ENCODE results near the gene ENTREP1. TPM values are rescaled to one million over a fixed set of nuclear protein-coding genes. Genes with fewer than 3 reads are reported as not detected.

The ENTREP1 gene
- total RNA-seq, 2 experiments from 2014 or later = 0.08 to 0.14 TPM

DNA sequence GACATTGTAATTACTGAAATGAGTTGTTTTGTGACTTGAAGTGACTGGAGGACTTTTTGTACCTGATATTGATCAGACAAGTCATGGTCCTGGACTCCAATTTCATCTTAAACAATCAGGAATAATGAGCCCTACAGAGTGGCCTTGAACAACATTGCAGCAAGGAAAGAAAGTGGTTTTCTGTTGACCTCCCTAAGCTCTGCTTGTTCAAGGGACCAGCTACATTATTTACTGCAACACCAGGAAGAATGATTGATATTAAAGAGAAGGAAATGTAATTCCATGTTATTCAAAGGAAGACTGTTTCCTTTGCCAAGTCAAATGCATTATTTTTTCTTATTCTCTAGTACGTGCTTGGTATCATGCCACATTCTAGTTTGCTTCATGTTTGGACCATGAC is 22.6 kb downstream of the ENTREP1 start:
- TF ChIP-seq, protein P1, sequence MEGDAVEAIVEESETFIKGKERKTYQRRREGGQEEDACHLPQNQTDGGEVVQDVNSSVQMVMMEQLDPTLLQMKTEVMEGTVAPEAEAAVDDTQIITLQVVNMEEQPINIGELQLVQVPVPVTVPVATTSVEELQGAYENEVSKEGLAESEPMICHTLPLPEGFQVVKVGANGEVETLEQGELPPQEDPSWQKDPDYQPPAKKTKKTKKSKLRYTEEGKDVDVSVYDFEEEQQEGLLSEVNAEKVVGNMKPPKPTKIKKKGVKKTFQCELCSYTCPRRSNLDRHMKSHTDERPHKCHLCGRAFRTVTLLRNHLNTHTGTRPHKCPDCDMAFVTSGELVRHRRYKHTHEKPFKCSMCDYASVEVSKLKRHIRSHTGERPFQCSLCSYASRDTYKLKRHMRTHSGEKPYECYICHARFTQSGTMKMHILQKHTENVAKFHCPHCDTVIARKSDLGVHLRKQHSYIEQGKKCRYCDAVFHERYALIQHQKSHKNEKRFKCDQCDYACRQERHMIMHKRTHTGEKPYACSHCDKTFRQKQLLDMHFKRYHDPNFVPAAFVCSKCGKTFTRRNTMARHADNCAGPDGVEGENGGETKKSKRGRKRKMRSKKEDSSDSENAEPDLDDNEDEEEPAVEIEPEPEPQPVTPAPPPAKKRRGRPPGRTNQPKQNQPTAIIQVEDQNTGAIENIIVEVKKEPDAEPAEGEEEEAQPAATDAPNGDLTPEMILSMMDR (IDR thresholded peaks at IDR 0.05) = no peak
- CTCF ChIA-PET = interaction anchor here (0.6 kb wide), 1 partner anchor 38 kb away, joined by 6 read pairs; no protein-coding TSS in a partner anchor
- H3K27me3 Mint-ChIP-seq = peaks cover 14% of the 10 kb centered on the region
- no peaks in the 10 kb centered on the region for H3K4me1 Mint-ChIP-seq (ENCODE audit: low read depth)
- DNase-seq (no peak), ATAC-seq (ENCODE audit: poor library complexity) (no peak)
- no peaks in the 10 kb centered on the region for H3K9me3 Mint-ChIP-seq
- POLR2A ChIA-PET = no interaction called here
- H3K27ac ChIP-seq (ENCODE audit: low read depth in 1 of 2, low read length in 2 of 2) = no peak overlapping the region
- no peaks in the 10 kb centered on the region for H3K36me3 ChIP-seq (ENCODE audit: insufficient read depth, low read length)
- intact Hi-C loops (cut with DNase I, micrococcal nuclease) = no loop called here
- no peaks in the 10 kb centered on the region for H3K27me3 ChIP-seq (ENCODE audit: control insufficient read depth in 1 of 2, insufficient read depth in 2 of 2, low read length in 2 of 2)
- no peaks in the 10 kb centered on the region for H3K4me1 ChIP-seq (ENCODE audit: insufficient read depth, low read length)
- no peaks in the 10 kb centered on the region for H3K36me3 Mint-ChIP-seq (ENCODE audit: low read depth)
- H3K4me3 Mint-ChIP-seq = no peak overlapping the region
- no peak overlapping the region for H3K4me3 ChIP-seq (ENCODE audit: low read length)
- H3K9me3 ChIP-seq (ENCODE audit: control insufficient read depth in 1 of 2, insufficient read depth in 1 of 2, low read length in 2 of 2) = no peaks in the 10 kb centered on the region
- no peak overlapping the region for H3K27ac Mint-ChIP-seq

DNA sequence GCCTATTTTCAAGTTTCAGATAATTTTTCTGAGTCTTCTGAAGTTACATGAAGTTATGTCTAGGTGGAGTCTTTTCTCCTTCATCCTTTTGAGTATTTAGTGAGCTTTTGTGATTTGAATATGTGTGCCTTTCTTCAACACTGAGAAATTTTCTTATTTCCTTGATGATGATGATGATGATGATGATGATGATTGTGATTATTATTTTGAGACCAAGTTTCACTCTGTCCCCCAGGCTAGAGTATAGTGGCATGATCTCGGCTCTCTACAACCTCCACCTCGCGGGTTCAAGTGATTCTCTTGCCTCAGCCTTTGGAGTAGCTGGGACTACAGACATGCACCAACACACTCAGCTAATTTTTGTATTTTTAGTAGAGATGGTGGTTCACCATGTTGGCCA is 26.2 kb downstream of the ENTREP1 start:
- Histone ChIP-seq H3K4me3 (ENCODE audit: low read length) (no peak overlapping the region), H3K27ac (ENCODE audit: low read depth in 1 of 2, low read length in 2 of 2) (no peak overlapping the region), H3K4me1 (ENCODE audit: insufficient read depth, low read length) (no peaks in the 10 kb centered on the region), H3K36me3 (ENCODE audit: insufficient read depth, low read length) (no peaks in the 10 kb centered on the region), H3K27me3 (ENCODE audit: control insufficient read depth in 1 of 2, insufficient read depth in 2 of 2, low read length in 2 of 2) (no peaks in the 10 kb centered on the region), H3K9me3 (ENCODE audit: control insufficient read depth in 1 of 2, insufficient read depth in 1 of 2, low read length in 2 of 2) (no peaks in the 10 kb centered on the region)
- no peaks in the 10 kb centered on the region for H3K4me1 Mint-ChIP-seq (ENCODE audit: low read depth)
- no peak overlapping the region for H3K4me3 Mint-ChIP-seq
- H3K9me3 Mint-ChIP-seq = no peaks in the 10 kb centered on the region
- TF ChIP-seq, protein P1 (IDR thresholded peaks at IDR 0.05) = no peak
- intact Hi-C loops (cut with DNase I, micrococcal nuclease) = no loop called here
- H3K36me3 Mint-ChIP-seq (ENCODE audit: low read depth) = no peaks in the 10 kb centered on the region
- no peak for ATAC-seq (ENCODE audit: poor library complexity)
- POLR2A ChIA-PET = no interaction called here
- no peak for DNase-seq
- CTCF ChIA-PET = interaction anchor here (0.7 kb wide), 1 partner anchor 71 kb away, joined by 3 read pairs; no protein-coding TSS in a partner anchor
- no peak overlapping the region for H3K27ac Mint-ChIP-seq
- peaks cover 26% of the 10 kb centered on the region for H3K27me3 Mint-ChIP-seq

DNA sequence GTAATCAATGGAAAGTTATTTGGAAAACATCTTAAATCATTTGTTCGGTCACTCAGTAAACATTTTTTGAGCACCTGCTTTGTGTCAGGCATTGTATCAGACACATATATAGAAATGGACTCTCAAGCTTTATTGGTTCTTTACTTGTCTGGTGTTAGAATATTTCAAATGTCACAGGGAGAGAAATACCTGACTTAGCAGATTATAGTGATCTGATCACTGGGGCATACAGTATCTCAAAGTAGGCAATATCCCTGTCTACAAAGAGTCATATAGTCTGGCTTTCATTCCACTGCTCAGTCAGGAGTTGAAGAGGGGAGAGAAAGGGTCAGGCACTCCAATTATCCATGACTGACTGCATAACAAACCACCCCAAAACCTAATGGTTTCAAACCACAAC is 30.2 kb downstream of the ENTREP1 start:
- no peaks in the 10 kb centered on the region for H3K36me3 Mint-ChIP-seq (ENCODE audit: low read depth)

More for the DNA sequence above, 30.2 kb downstream of the ENTREP1 start:
- Mint-ChIP-seq H3K4me1 (ENCODE audit: low read depth) (no peaks in the 10 kb centered on the region), H3K27ac (no peak overlapping the region), H3K9me3 (no peaks in the 10 kb centered on the region), H3K27me3 (peaks cover 31% of the 10 kb centered on the region), H3K4me3 (no peak overlapping the region)
- Histone ChIP-seq H3K27ac (ENCODE audit: low read depth in 1 of 2, low read length in 2 of 2) (no peak overlapping the region), H3K36me3 (ENCODE audit: insufficient read depth, low read length) (no peaks in the 10 kb centered on the region), H3K27me3 (ENCODE audit: control insufficient read depth in 1 of 2, insufficient read depth in 2 of 2, low read length in 2 of 2) (no peaks in the 10 kb centered on the region), H3K4me1 (ENCODE audit: insufficient read depth, low read length) (no peaks in the 10 kb centered on the region), H3K4me3 (ENCODE audit: low read length) (no peak overlapping the region), H3K9me3 (ENCODE audit: control insufficient read depth in 1 of 2, insufficient read depth in 1 of 2, low read length in 2 of 2) (no peaks in the 10 kb centered on the region)
- intact Hi-C loops (cut with DNase I, micrococcal nuclease) = no loop called here
- no peak for ATAC-seq (ENCODE audit: poor library complexity)
- no peak for DNase-seq
- POLR2A ChIA-PET = no interaction called here
- TF ChIP-seq, protein P1 (IDR thresholded peaks at IDR 0.05) = no peak
- CTCF ChIA-PET = no interaction called here

Data from CD4-positive, alpha-beta T cell (primary cell).